Panc1 (cell line): ENCODE data around the gene EFNA2. TPM values are rescaled to one million over a fixed set of nuclear protein-coding genes. Genes with fewer than 3 reads are reported as not detected.

Experiments used
- ATAC-seq: fragments of 200-7000 bp; cut with Tn5 transposase; 2 replicates; pipeline ENCODE4 v1.9.1; 2020; ENCODE audit warnings: mild to moderate bottlenecking, moderate library complexity
- BruUV-seq: library from RNA; stranded (reverse); fragments of 400-500 nt; replicated peaks from 2 replicates; lab custom pipeline; 2021; lab: Mats Ljungman, UMichigan
- CTCF ChIA-PET: fragments of 300-600 bp; sonication (Branson Sonifier 250); formaldehyde crosslinking; loops from one replicate; lab custom pipeline; 2022; ENCODE audit warnings: antibody characterized with exemption; lab: Charles Lee
- POLR2A ChIA-PET: fragments of 300-600 bp; sonication (Branson Sonifier 250); formaldehyde crosslinking; loops from one replicate; lab custom pipeline; 2022; ENCODE audit warnings: antibody characterized with exemption; lab: Charles Lee
- DNase-seq: peaks from one replicate; pipeline ENCODE4 v3.0.0-alpha.2; 2010; ENCODE audit warnings: low read depth, low spot score
- H3K27ac ChIP-seq: 2 replicates; pipeline ENCODE4 v1.5.1; 2011; ENCODE audit warnings: mild to moderate bottlenecking, low read length, inconsistent platforms
- H3K27me3 ChIP-seq: fragments of 200-500 bp; sonication (Bioruptor generic); 2 replicates; pipeline ENCODE4 v1.6.0; 2014; ENCODE audit warnings: low read length, inconsistent platforms; ENCODE audit not compliant: control insufficient read depth, insufficient read depth
- H3K36me3 ChIP-seq: fragments of 200-500 bp; sonication (Bioruptor generic); 2 replicates; pipeline ENCODE4 v1.5.1; 2014; ENCODE audit warnings: inconsistent platforms, mild to moderate bottlenecking, low read length, moderate library complexity; ENCODE audit not compliant: control insufficient read depth, insufficient read depth
- H3K4me1 ChIP-seq: 2 replicates; pipeline ENCODE4 v1.5.1; 2011; ENCODE audit warnings: inconsistent platforms, mild to moderate bottlenecking, low read length, moderate library complexity; ENCODE audit not compliant: control insufficient read depth, insufficient read depth
- H3K4me3 ChIP-seq, 2 experiments: 2 replicates each; pipeline ENCODE4 v1.5.1; 2011 to 2012; ENCODE audit warnings: low read depth in 2 of 2, low read length in 2 of 2, mild to moderate bottlenecking in 2 of 2, inconsistent platforms in 1 of 2, moderate library complexity in 1 of 2
- H3K9me3 ChIP-seq: fragments of 200-500 bp; sonication (Bioruptor generic); 2 replicates; pipeline ENCODE4 v1.5.1; 2014; ENCODE audit warnings: low read depth, mild to moderate bottlenecking, inconsistent platforms, low read length, moderate library complexity; ENCODE audit not compliant: control insufficient read depth, insufficient read depth
- POLR2AphosphoS5 ChIP-seq: IDR thresholded peaks from 2 replicates; pipeline ENCODE4 v1.6.1; 2012; ENCODE audit warnings: mild to moderate bottlenecking, low read depth, low read length, moderate library complexity
- REST ChIP-seq, 2 experiments: IDR thresholded peaks; 2 replicates each; pipeline ENCODE4 v1.6.1; 2011 to 2012; ENCODE audit warnings: low read depth in 2 of 2, control low read depth in 1 of 2, low read length in 1 of 2, mild to moderate bottlenecking in 1 of 2, moderate library complexity in 1 of 2; ENCODE audit not compliant: insufficient read depth in 1 of 2
- SIN3A ChIP-seq: IDR thresholded peaks from 2 replicates; pipeline ENCODE4 v1.6.1; 2012; ENCODE audit warnings: low read depth, mild to moderate bottlenecking, low read length, moderate library complexity, borderline replicate concordance; ENCODE audit not compliant: insufficient read depth
- TCF7L2 ChIP-seq: IDR thresholded peaks from 2 replicates; pipeline ENCODE4 v1.6.1; 2011; ENCODE audit warnings: mild to moderate bottlenecking, low read depth, low read length, inconsistent platforms
- in situ Hi-C: cut with HindIII; loops from 2 replicates; pipeline ENCODE4 v1.10.0; 2016; ENCODE audit warnings: low sequenced_read_pairs, low pct_unique_long_range_greater_than_20kb
- intact Hi-C: fragments of 100-400 bp; cut with micrococcal nuclease; formaldehyde crosslinking; loops from one replicate; pipeline ENCODE4 v1.10.0; 2022; ENCODE audit not compliant: unreplicated experiment
- total RNA-seq: library from RNA; stranded (reverse); gene quantifications from one replicate; pipeline ENCODE4 v1.2.1, GENCODE V29; 2021; ENCODE audit not compliant: unreplicated experiment
- TF ChIP-seq, protein P1 (sequence below): fragments of 450-650 bp; IDR thresholded peaks from 2 replicates; pipeline ENCODE4 v1.5.1; 2017; ENCODE audit warnings: mild to moderate bottlenecking

The EFNA2 gene
- total RNA-seq, 1 experiment from 2014 or later = 7.8 TPM

DNA sequence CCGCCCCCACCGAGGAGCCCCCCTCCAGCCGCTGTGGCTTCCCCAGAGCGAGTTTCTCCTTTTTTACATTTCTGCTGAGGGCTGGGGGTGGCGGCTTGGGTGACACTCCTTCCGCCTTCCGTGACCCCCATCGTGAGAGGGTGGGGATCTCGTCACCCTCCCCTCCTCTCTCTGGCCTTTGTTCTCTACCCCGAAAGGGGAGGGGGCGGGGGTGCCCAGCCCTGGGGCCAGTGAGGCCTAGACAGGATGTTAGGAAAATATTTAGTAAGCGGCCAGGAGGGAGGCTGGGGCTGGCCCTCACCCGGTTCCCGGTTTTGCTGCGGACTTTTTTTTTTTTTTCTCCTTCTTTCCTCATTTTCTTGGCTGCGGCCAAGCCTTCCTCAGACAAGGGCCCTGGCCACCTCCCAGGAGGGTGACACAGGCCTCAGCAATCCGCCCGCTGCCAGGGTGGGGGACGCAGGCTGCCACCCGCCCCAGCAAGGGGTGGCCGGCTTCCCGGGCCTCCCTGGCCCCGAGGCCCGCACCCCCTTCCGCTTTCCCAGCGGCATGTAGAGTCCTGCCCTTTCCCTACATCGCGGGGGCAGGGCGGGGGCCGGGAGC is 33.4 kb upstream of the EFNA2 start:
- H3K27ac ChIP-seq = peak overlapping the region; percentile 85
- H3K9me3 ChIP-seq = no peaks in the 10 kb centered on the region
- TF ChIP-seq SIN3A (no peak), TCF7L2 (0 out of 2 replicates have a peak, but pooled peaks have one; percentile 14)
- no peak for ATAC-seq
- ChIA-PET CTCF (interaction anchor here (0.8 kb wide), 1 partner anchor 43 kb away, joined by 3 read pairs; no protein-coding TSS in a partner anchor), POLR2A (interaction anchor here (0.6 kb wide), 1 partner anchor 14 kb away, joined by 11 read pairs; no protein-coding TSS in a partner anchor)
- peaks cover 33% of the 10 kb centered on the region for H3K4me1 ChIP-seq
- no peaks in the 10 kb centered on the region for H3K27me3 ChIP-seq
- peaks cover 5% of the 10 kb centered on the region for H3K36me3 ChIP-seq
- in situ Hi-C loops (no loop called here), intact Hi-C loops (no loop called here)
- DNase-seq = no peak
- peak overlapping the region; percentile 59 to 68 for H3K4me3 ChIP-seq
- BruUV-seq = no TSS peak

DNA sequence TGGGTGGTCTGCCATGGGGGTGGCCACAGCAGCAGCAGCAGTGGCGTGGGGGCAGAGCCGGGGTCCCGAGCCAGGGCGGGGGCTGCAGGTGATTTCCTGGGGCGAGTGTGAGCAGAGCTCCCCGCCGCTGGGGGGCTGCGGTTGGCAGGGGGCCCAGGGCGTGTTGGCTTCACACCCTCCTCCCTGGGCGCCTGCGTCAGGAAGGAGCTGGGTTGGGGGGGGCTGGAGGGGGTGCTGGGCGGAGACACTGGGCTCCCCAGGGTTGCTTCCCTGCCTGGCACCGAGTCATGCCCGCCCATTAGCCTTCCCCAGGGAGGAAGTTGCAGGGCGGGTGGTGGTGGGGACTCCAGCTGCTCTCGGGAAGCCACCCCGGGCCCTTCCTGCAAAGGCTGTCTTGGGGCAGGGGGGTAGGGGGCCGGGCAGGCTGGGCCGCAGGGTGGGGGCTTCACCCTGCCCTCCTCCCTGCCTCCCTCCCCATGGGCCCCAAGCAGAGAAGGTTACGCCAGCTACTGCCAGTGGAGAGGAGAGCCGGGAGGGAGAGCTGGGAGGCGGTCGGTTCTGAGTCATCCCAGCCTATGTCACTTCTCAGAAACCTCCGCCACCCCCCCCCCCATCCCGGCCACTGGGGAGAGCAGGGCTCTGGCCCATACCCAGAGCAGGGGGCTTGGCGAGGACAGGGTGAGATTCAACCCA is 32.7 kb upstream of the EFNA2 start:
- Histone ChIP-seq H3K4me3 (peak overlapping the region; percentile 59 to 68), H3K4me1 (peaks cover 39% of the 10 kb centered on the region), H3K36me3 (peaks cover 5% of the 10 kb centered on the region), H3K27me3 (no peaks in the 10 kb centered on the region), H3K27ac (peak overlapping the region; percentile 85), H3K9me3 (no peaks in the 10 kb centered on the region)
- POLR2A ChIA-PET = no interaction called here
- in situ Hi-C loops = no loop called here
- BruUV-seq = no TSS peak
- DNase-seq (no peak), ATAC-seq (0 out of 2 replicates have a peak, but pooled peaks have one; percentile 8)
- intact Hi-C loops = no loop called here
- CTCF ChIA-PET = interaction anchor here (0.5 to 1.0 kb wide), 3 partner anchors 8 to 43 kb away, joined by 3 read pairs; no protein-coding TSS in a partner anchor
- TF ChIP-seq SIN3A (no peak), TCF7L2 (no peak), REST (IDR thresholded peaks at IDR 0.05; ENCODE audit: insufficient read depth in 1 of 2, low read depth in 2 of 2, low read length in 1 of 2) (no peak), POLR2AphosphoS5 (no peak)
- TF ChIP-seq, protein P1, sequence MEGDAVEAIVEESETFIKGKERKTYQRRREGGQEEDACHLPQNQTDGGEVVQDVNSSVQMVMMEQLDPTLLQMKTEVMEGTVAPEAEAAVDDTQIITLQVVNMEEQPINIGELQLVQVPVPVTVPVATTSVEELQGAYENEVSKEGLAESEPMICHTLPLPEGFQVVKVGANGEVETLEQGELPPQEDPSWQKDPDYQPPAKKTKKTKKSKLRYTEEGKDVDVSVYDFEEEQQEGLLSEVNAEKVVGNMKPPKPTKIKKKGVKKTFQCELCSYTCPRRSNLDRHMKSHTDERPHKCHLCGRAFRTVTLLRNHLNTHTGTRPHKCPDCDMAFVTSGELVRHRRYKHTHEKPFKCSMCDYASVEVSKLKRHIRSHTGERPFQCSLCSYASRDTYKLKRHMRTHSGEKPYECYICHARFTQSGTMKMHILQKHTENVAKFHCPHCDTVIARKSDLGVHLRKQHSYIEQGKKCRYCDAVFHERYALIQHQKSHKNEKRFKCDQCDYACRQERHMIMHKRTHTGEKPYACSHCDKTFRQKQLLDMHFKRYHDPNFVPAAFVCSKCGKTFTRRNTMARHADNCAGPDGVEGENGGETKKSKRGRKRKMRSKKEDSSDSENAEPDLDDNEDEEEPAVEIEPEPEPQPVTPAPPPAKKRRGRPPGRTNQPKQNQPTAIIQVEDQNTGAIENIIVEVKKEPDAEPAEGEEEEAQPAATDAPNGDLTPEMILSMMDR = no peak
